OCI-LY7 (cell line): Measurements from ENCODE around the gene TRAPPC4. TPM values are rescaled to one million over a fixed set of nuclear protein-coding genes. Genes with fewer than 3 reads are reported as not detected.

Source experiments
- BruUV-seq: library from RNA; stranded (reverse); fragments of 400-500 nt; replicated peaks from 2 replicates; lab custom pipeline; 2021; lab: Mats Ljungman, UMichigan
- CTCF ChIA-PET: fragments of 300-600 bp; sonication (Branson Sonifier 250); formaldehyde crosslinking; loops from one replicate; lab custom pipeline; 2022; ENCODE audit warnings: antibody characterized with exemption; ENCODE audit not compliant: unreplicated experiment; lab: Charles Lee
- POLR2A ChIA-PET: fragments of 300-600 bp; sonication (Branson Sonifier 250); formaldehyde crosslinking; loops from one replicate; lab custom pipeline; 2022; ENCODE audit warnings: antibody characterized with exemption; lab: Charles Lee
- DNase-seq: peaks from one replicate; pipeline ENCODE4 v3.0.0-alpha.2; 2015; ENCODE audit warnings: low spot score
- H2AFZ ChIP-seq: fragments of 200-600 bp; sonication (generic), shearing (Covaris generic); 2 replicates; pipeline ENCODE4 v1.6.1; 2014; ENCODE audit warnings: mild to moderate bottlenecking, antibody characterized with exemption, low read length, moderate library complexity
- H3K27ac ChIP-seq: fragments of 200-600 bp; sonication (generic); 2 replicates; pipeline ENCODE4 v1.5.1; 2014; ENCODE audit warnings: mixed run types, low read depth, mild to moderate bottlenecking, moderate library complexity, low read length, inconsistent platforms; ENCODE audit not compliant: poor library complexity, severe bottlenecking
- H3K36me3 ChIP-seq: fragments of 200-600 bp; sonication (generic); 2 replicates; pipeline ENCODE4 v1.6.1; 2014; ENCODE audit warnings: mild to moderate bottlenecking, antibody characterized with exemption, low read length, moderate library complexity, mixed read lengths; ENCODE audit not compliant: insufficient read depth
- H3K4me1 ChIP-seq: fragments of 200-600 bp; sonication (generic); 2 replicates; pipeline ENCODE4 v1.5.1; 2014; ENCODE audit warnings: mild to moderate bottlenecking, low read length; ENCODE audit not compliant: insufficient read depth, poor library complexity, severe bottlenecking
- H3K4me2 ChIP-seq: fragments of 200-600 bp; sonication (generic); 2 replicates; pipeline ENCODE4 v1.6.1; 2014; ENCODE audit warnings: mild to moderate bottlenecking, low read length
- H3K4me3 ChIP-seq: fragments of 200-600 bp; sonication (generic); 2 replicates; pipeline ENCODE4 v1.5.1; 2014; ENCODE audit warnings: mild to moderate bottlenecking, low read depth, low read length; ENCODE audit not compliant: poor library complexity, severe bottlenecking
- H3K79me2 ChIP-seq: fragments of 200-600 bp; sonication (generic); 2 replicates; pipeline ENCODE4 v1.6.1; 2016; ENCODE audit warnings: low read depth, mild to moderate bottlenecking, low read length, moderate library complexity, mixed read lengths; ENCODE audit not compliant: insufficient read depth
- H3K9me2 ChIP-seq: fragments of 200-600 bp; sonication (generic); 2 replicates; pipeline ENCODE4 v1.6.1; 2016; ENCODE audit warnings: mild to moderate bottlenecking, low read length, mixed read lengths; ENCODE audit not compliant: insufficient read depth
- H3K9me3 ChIP-seq: fragments of 200-600 bp; sonication (generic); 2 replicates; pipeline ENCODE4 v1.6.1; 2014; ENCODE audit warnings: mild to moderate bottlenecking, mixed run types, low read length, mixed read lengths
- H4K20me1 ChIP-seq: fragments of 200-600 bp; sonication (generic); 2 replicates; pipeline ENCODE4 v1.6.1; 2014; ENCODE audit warnings: mild to moderate bottlenecking, antibody characterized with exemption, low read length, moderate library complexity, mixed read lengths; ENCODE audit not compliant: insufficient read depth
- EZH2phosphoT487 ChIP-seq: fragments of 200-600 bp; sonication (generic); IDR thresholded peaks from 2 replicates; pipeline ENCODE4 v1.6.1; 2018; ENCODE audit warnings: low read depth, borderline replicate concordance, mild to moderate bottlenecking, mixed run types, antibody characterized with exemption, low read length, moderate library complexity, mixed read lengths
- intact Hi-C: fragments of 100-400 bp; cut with micrococcal nuclease; formaldehyde crosslinking; loops from one replicate; pipeline ENCODE4 v1.10.0; 2022; ENCODE audit not compliant: unreplicated experiment
- total RNA-seq, 2 experiments: library from RNA; depleted of rRNA in 1 of 2; stranded (reverse); fragments of >200 nt in 1 of 2; shearing (Covaris generic) in 1 of 2; gene quantifications; 2 replicates each; pipeline ENCODE4 v1.2.3, GENCODE V29; 2014 to 2022
- TF ChIP-seq, protein P1 (sequence below): fragments of 200-600 bp; sonication (generic); conservative IDR thresholded peaks from 2 replicates; pipeline ENCODE4 v1.5.1; 2014; ENCODE audit warnings: mild to moderate bottlenecking, antibody characterized with exemption, low read length, moderate library complexity, mixed read lengths

The TRAPPC4 gene
- total RNA-seq, 2 experiments from 2014 or later = 58.5 to 64.3 TPM

DNA sequence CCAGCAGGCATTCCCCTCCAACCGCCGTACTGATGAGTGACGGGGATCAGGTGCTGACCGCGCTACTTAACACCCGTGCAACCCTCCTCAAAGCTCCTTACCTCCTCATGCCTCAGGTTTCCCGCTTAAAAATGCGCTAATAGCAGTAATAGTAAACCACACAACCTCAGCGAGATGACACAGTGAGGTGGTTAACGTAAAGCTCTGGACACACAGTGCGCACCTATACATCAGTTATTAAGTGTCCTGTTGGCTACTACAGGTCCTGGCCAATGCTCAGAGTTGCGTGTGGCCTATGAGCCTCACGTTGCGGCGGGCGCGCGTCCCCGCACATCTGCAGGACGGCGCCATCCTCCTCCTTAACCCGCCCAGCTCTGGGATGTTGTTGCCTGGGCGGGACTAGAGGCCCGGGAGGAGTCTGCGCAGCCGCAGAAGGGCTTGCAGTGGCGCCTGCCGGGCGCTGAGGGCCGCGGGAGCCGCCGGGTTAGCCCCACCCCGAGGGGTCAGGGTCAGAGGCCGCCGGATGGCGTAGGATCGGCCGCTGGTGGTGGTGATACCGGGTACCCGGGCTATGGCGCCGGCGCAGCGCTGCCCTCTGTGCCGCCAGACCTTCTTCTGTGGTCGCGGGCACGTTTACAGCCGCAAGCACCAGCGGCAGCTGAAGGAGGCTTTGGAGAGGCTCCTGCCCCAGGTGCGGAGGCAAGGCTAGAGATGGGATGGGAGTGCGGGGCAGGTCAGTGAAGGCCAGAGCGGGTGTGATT, 20.8 kb upstream of the TRAPPC4 start, which contains the start of gene CENATAC:
Gene CENATAC, plus strand, starts transcription at position 512 of the 761 bp plus-strand sequence. Its CDS starts 60 bp downstream, at position 572.
- POLR2A ChIA-PET = interaction anchor here (0.6 to 1.7 kb wide), 11 partner anchors 18 to 779 kb away, joined by 3 to 12 read pairs (median 3); partner anchors contain the start of genes HYOU1, RPS25, TRAPPC4 and VPS11
- CTCF ChIA-PET = interaction anchor here (0.6 to 0.8 kb wide), 4 partner anchors 13 to 104 kb away, joined by 3 to 4 read pairs (median 3); no protein-coding TSS in a partner anchor
- Histone ChIP-seq H3K9me3 (no peaks in the 10 kb centered on the region), H3K4me1 (peaks cover 19% of the 10 kb centered on the region), H4K20me1 (no peaks in the 10 kb centered on the region), H3K79me2 (peaks cover 33% of the 10 kb centered on the region; the same call in 1 of the 2 replicates), H3K4me2 (peak within 1 kb of the TSS; percentile 90), H3K9me2 (no peaks in the 10 kb centered on the region), H3K4me3 (peak within 1 kb of the TSS; percentile 88), H3K36me3 (peaks cover 44% of the 10 kb centered on the region), H2AFZ (peak within 1 kb of the TSS; percentile 48), H3K27ac (peak within 1 kb of the TSS; percentile 50)
- BruUV-seq = no TSS peak
- intact Hi-C loops = loop anchor here (1.0 kb wide), 1 partner anchor 20 kb away; the partner anchor contains the start of genes RPS25 and TRAPPC4
- TF ChIP-seq, protein P1, sequence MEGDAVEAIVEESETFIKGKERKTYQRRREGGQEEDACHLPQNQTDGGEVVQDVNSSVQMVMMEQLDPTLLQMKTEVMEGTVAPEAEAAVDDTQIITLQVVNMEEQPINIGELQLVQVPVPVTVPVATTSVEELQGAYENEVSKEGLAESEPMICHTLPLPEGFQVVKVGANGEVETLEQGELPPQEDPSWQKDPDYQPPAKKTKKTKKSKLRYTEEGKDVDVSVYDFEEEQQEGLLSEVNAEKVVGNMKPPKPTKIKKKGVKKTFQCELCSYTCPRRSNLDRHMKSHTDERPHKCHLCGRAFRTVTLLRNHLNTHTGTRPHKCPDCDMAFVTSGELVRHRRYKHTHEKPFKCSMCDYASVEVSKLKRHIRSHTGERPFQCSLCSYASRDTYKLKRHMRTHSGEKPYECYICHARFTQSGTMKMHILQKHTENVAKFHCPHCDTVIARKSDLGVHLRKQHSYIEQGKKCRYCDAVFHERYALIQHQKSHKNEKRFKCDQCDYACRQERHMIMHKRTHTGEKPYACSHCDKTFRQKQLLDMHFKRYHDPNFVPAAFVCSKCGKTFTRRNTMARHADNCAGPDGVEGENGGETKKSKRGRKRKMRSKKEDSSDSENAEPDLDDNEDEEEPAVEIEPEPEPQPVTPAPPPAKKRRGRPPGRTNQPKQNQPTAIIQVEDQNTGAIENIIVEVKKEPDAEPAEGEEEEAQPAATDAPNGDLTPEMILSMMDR = 0 out of 2 replicates have a peak, but pooled peaks have one; percentile 25
- no peak for TF ChIP-seq EZH2phosphoT487
- peak; percentile 96 for DNase-seq

DNA sequence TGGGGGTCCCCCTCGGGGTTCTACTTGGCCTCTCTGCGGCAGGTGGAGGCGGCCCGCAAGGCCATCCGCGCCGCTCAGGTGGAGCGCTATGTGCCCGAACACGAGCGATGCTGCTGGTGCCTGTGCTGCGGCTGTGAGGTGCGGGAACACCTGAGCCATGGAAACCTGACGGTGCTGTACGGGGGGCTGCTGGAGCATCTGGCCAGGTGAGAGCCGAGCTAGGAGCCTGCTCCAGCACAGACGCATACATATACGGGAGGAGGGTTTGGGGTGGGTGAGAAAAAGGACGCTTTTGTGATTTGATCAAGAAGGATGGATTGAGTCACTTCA, 20.2 kb upstream of the TRAPPC4 start:
- no peaks in the 10 kb centered on the region for H4K20me1 ChIP-seq
- H2AFZ ChIP-seq = peak overlapping the region; percentile 41; the same call in 1 of the 2 replicates
- TF ChIP-seq, protein P1 = no peak
- no peak for DNase-seq
- peak overlapping the region; percentile 88 for H3K4me3 ChIP-seq
- H3K36me3 ChIP-seq = peaks cover 50% of the 10 kb centered on the region
- H3K9me3 ChIP-seq = no peaks in the 10 kb centered on the region
- peak overlapping the region; percentile 90 for H3K4me2 ChIP-seq
- BruUV-seq = no TSS peak
- POLR2A ChIA-PET = interaction anchor here (0.6 to 1.4 kb wide), 5 partner anchors 17 to 460 kb away, joined by 3 to 10 read pairs (median 4); partner anchors contain the start of genes HYOU1, RPS25 and VPS11
- H3K27ac ChIP-seq = peak overlapping the region; percentile 19
- CTCF ChIA-PET = no interaction called here
- peaks cover 19% of the 10 kb centered on the region for H3K4me1 ChIP-seq
- intact Hi-C loops = loop anchor here (1.0 kb wide), 1 partner anchor 20 kb away; the partner anchor contains the start of genes RPS25 and TRAPPC4
- no peaks in the 10 kb centered on the region for H3K9me2 ChIP-seq
- H3K79me2 ChIP-seq = peaks cover 33% of the 10 kb centered on the region; the same call in 1 of the 2 replicates
